Inflammatory macrophage treated with lipopolysaccharide for 4 hours (primary cell): ENCODE results near the gene SLC9B2.

Experiments used
- DNase-seq: peaks from one replicate; pipeline ENCODE4 v3.0.0-alpha.2; 2020

SLC9B2 gene

GRCh38 chr4:103018391-103019307, 57.9 kb downstream of the SLC9B2 start:
- no peak for DNase-seq

- no peak for DNase-seq
Measured at GRCh38 chr4:103012551-103012950, 64.0 kb downstream of the SLC9B2 start.

GRCh38 chr4:103012060-103012459, 64.5 kb downstream of the SLC9B2 start:
- no peak for DNase-seq

- no peak for DNase-seq
Measured at GRCh38 chr4:103011378-103012025, 65.1 kb downstream of the SLC9B2 start.

GRCh38 chr4:103010804-103011203, 65.8 kb downstream of the SLC9B2 start:
- no peak for DNase-seq

GRCh38 chr4:103008875-103009729, 67.5 kb downstream of the SLC9B2 start:
- DNase-seq, result peak; percentile 71

- DNase-seq, result no peak
Measured at GRCh38 chr4:103002551-103002950, 74.0 kb downstream of the SLC9B2 start.

- peak; percentile 12 for DNase-seq
Measured at GRCh38 chr4:102994803-102995202, 81.8 kb downstream of the SLC9B2 start.

- peak; percentile 17 for DNase-seq
Measured at GRCh38 chr4:102993985-102994384, 82.6 kb downstream of the SLC9B2 start.

GRCh38 chr4:102988429-102989020, 88.0 kb downstream of the SLC9B2 start:
- DNase-seq, result peak; percentile 17

GRCh38 chr4:102981005-102981404, 95.6 kb downstream of the SLC9B2 start:
- no peak for DNase-seq
